Measurements from ENCODE around the gene APPL1. TPM values are rescaled to one million over a fixed set of nuclear protein-coding genes. Genes with fewer than 3 reads are reported as not detected.

Gene APPL1
- total RNA-seq, 2 experiments from 2014 or later = 21.3 to 22.9 TPM

GRCh38 chr3:57309769-57310360 lies 82.3 kb downstream of the APPL1 start:
- no peaks in the 10 kb centered on the region for H3K36me3 Mint-ChIP-seq (ENCODE audit: low read depth)
- no peaks in the 10 kb centered on the region for H3K4me1 Mint-ChIP-seq (ENCODE audit: low read depth)
- ChIA-PET CTCF (no interaction called here), POLR2A (no interaction called here)
- H3K27me3 ChIP-seq (ENCODE audit: control insufficient read depth in 1 of 2, insufficient read depth in 2 of 2, low read length in 2 of 2) = peaks cover 0 to 2% of the 10 kb centered on the region in 2 experiments
- no peak overlapping the region for H3K27ac ChIP-seq (ENCODE audit: low read depth in 1 of 2, low read length in 2 of 2)
- H3K4me1 ChIP-seq (ENCODE audit: insufficient read depth, low read length) = no peaks in the 10 kb centered on the region
- no peak overlapping the region for H3K4me3 ChIP-seq (ENCODE audit: low read length)
- no peak overlapping the region for H3K27ac Mint-ChIP-seq
- intact Hi-C loops (cut with DNase I, micrococcal nuclease) = no loop called here
- no peaks in the 10 kb centered on the region for H3K9me3 ChIP-seq (ENCODE audit: control insufficient read depth in 1 of 2, insufficient read depth in 1 of 2, low read length in 2 of 2)
- H3K36me3 ChIP-seq (ENCODE audit: insufficient read depth, low read length) = no peaks in the 10 kb centered on the region
- H3K9me3 Mint-ChIP-seq = no peaks in the 10 kb centered on the region
- no peak overlapping the region for H3K4me3 Mint-ChIP-seq
- H3K27me3 Mint-ChIP-seq = peaks cover 2% of the 10 kb centered on the region
- ATAC-seq (ENCODE audit: poor library complexity) = no peak
- no peak for DNase-seq
- TF ChIP-seq CTCF (IDR thresholded peaks at IDR 0.05) = no peak

- POLR2A ChIA-PET = interaction anchor here (0.6 kb wide), 1 partner anchor 215 kb away, joined by 3 read pairs; no protein-coding TSS in a partner anchor
- TF ChIP-seq CTCF (IDR thresholded peaks at IDR 0.05) = no peak
- no peaks in the 10 kb centered on the region for H3K4me1 Mint-ChIP-seq (ENCODE audit: low read depth)
- H3K27ac Mint-ChIP-seq = no peak overlapping the region
- H3K27me3 ChIP-seq (ENCODE audit: control insufficient read depth in 1 of 2, insufficient read depth in 2 of 2, low read length in 2 of 2) = peaks cover 2 to 6% of the 10 kb centered on the region in 2 experiments
- no peaks in the 10 kb centered on the region for H3K4me1 ChIP-seq (ENCODE audit: insufficient read depth, low read length)
- CTCF ChIA-PET = no interaction called here
- H3K4me3 ChIP-seq (ENCODE audit: low read length) = no peak overlapping the region
- H3K27ac ChIP-seq (ENCODE audit: low read depth in 1 of 2, low read length in 2 of 2) = no peak overlapping the region
- H3K9me3 Mint-ChIP-seq = no peaks in the 10 kb centered on the region
- H3K36me3 ChIP-seq (ENCODE audit: insufficient read depth, low read length) = no peaks in the 10 kb centered on the region
- no peak for ATAC-seq (ENCODE audit: poor library complexity)
- peaks cover 21% of the 10 kb centered on the region for H3K27me3 Mint-ChIP-seq
- DNase-seq = no peak
- H3K4me3 Mint-ChIP-seq = no peak overlapping the region
- no peaks in the 10 kb centered on the region for H3K36me3 Mint-ChIP-seq (ENCODE audit: low read depth)
- peaks cover 0 to 7% of the 10 kb centered on the region in 2 experiments for H3K9me3 ChIP-seq (ENCODE audit: control insufficient read depth in 1 of 2, insufficient read depth in 1 of 2, low read length in 2 of 2)
- intact Hi-C loops (cut with DNase I, micrococcal nuclease) = no loop called here
These were observed 86.7 kb downstream of the APPL1 start for GRCh38 chr3:57314204-57314603.

Other genes with a start within 250 kb of the APPL1 start
- not detected for gene SPATA12, start 167.1 kb upstream of the APPL1 start, total RNA-seq
- not detected for gene IL17RD, start 62.4 kb upstream of the APPL1 start, total RNA-seq
- under 1 TPM in 1 of 2 experiments, not detected in 1; 0.39 TPM for gene HESX1, start 27.8 kb upstream of the APPL1 start, total RNA-seq
- gene ASB14, start 65.0 kb downstream of the APPL1 start, total RNA-seq = not detected

Data from CD4-positive, alpha-beta T cell (primary cell).